Astrocyte of the spinal cord (primary cell): ENCODE results near the gene MAPK8IP3.

Experiments
- DNase-seq: peaks from one replicate; pipeline ENCODE4 v3.0.0; 2011; ENCODE audit warnings: low read depth, low spot score
- H3K4me3 ChIP-seq: 2 replicates; pipeline ENCODE4 v1.5.1; 2011; ENCODE audit warnings: low read depth, mild to moderate bottlenecking, low read length, moderate library complexity
- CTCF ChIP-seq: IDR thresholded peaks from 2 replicates; pipeline ENCODE4 v1.5.1; 2012; ENCODE audit warnings: low read depth, mild to moderate bottlenecking, low read length, inconsistent platforms
- in situ Hi-C: cut with HindIII; loops from 2 replicates; pipeline ENCODE4 v1.10.0; 2017; ENCODE audit warnings: low sequenced_read_pairs

MAPK8IP3 gene

GRCh38 chr16:1816396-1817275 is 110.6 kb downstream of the MAPK8IP3 start:
- no peak for TF ChIP-seq CTCF
- DNase-seq: no peak
- in situ Hi-C loops: no loop called here
- H3K4me3 ChIP-seq: no peak overlapping the region

DNA sequence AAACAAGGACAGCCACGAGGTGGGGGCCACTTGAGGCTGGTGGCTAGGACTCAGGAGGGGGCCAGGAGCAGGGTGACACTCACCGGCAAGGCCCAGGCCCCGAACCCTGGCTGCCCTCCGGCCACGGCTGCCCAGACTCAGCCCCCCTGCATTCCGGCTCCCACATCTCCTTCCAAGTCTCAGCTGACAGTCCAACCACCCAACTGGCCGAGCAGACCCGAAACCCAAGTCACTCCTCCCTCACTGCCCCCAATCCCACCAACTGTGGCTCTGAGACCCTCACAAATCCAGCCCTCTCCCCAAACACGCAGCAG is 111.2 kb downstream of the MAPK8IP3 start:
- H3K4me3 ChIP-seq: no peak overlapping the region
- no peak for TF ChIP-seq CTCF
- no peak for DNase-seq
- in situ Hi-C loops: no loop called here

- in situ Hi-C loops: no loop called here
- no peak overlapping the region for H3K4me3 ChIP-seq
- no peak for DNase-seq
- no peak for TF ChIP-seq CTCF
Observed at GRCh38 chr16:1817716-1818115, 111.7 kb downstream of the MAPK8IP3 start.

GRCh38 chr16:1818204-1818872 is 112.3 kb downstream of the MAPK8IP3 start:
- TF ChIP-seq CTCF: no peak
- in situ Hi-C loops: no loop called here
- DNase-seq: no peak
- no peak overlapping the region for H3K4me3 ChIP-seq

DNA sequence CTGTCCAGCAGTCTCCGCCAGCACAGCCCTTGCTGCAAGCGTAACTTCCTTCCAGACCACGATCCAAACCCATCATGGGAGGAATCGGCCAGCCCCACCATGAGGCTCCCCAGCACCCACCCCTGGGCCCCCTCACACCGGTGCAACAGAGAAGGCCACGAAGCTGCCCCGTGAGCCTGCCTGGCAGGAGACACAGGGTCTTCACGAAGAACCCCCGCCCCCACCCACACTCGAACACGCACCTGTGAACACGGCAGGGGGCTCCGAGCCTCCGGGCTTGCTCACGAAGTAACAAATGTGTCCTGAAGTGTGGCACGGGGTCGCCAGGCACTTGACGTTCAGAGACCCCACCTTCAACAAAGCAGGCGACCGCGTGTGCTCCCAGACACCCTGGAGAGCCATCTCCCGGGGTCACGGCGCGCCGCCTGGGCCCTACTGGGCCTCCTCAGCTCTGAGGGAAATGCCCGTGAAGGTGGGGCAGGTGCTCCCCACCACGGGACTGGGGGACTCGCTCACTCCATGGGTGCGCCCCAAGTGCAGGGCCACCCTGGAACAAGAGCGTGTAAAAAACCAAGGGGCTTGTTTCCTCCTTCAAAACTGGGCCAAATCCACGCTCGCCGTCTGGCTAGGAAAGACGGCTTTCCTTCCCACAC is 113.0 kb downstream of the MAPK8IP3 start:
- H3K4me3 ChIP-seq: no peak overlapping the region
- no peak for DNase-seq
- no peak for TF ChIP-seq CTCF
- in situ Hi-C loops: no loop called here

- no peak for TF ChIP-seq CTCF
- H3K4me3 ChIP-seq: no peak overlapping the region
- in situ Hi-C loops: no loop called here
- no peak for DNase-seq
Observed at GRCh38 chr16:1819611-1820010, 113.6 kb downstream of the MAPK8IP3 start.
